Stimulated activated CD8-positive, alpha-beta memory T cell treated with anti-CD3 and anti-CD28 coated beads, Interleukin-15, amount 100 ng/mL, for 4 hours (primary cell): ENCODE results near the gene BROX.
"Not testable (repeated sequence)": the region's sequence is repeated elsewhere in the genome, so short reads cannot be mapped to it uniquely, and the experiment has no call there.

ENCODE experiments used
- DNase-seq, 2 donors: peaks; one replicate each; pipeline ENCODE4 v3.0.0-alpha.2; 2020; ENCODE audit warnings: low read depth in 2 of 2

The BROX gene

GRCh38 chr1:222732216-222733159 lies 20.1 kb downstream of the BROX start:
- DNase-seq, result no peak

- DNase-seq, result no peak
Observed at GRCh38 chr1:222734740-222735139, 22.4 kb downstream of the BROX start.

- DNase-seq, result no peak
Observed at GRCh38 chr1:222736470-222736869, 24.1 kb downstream of the BROX start.

GRCh38 chr1:222736972-222737371 lies 24.6 kb downstream of the BROX start, which contains the start of gene FAM177B:
FAM177B (plus strand) TSS chr1:222737202; CDS start chr1:222746546, 9,344 bp downstream.
- no peak for DNase-seq

- no peak for DNase-seq
Observed at GRCh38 chr1:222739465-222739864, 27.1 kb downstream of the BROX start.

- no peak for DNase-seq
Observed at GRCh38 chr1:222739929-222740328, 27.6 kb downstream of the BROX start.

- DNase-seq, result not testable (repeated sequence)
Observed at GRCh38 chr1:222741630-222742457, 29.5 kb downstream of the BROX start.

GRCh38 chr1:222749927-222750326 lies 37.6 kb downstream of the BROX start:
- DNase-seq, result no peak

GRCh38 chr1:222750651-222751050 lies 38.3 kb downstream of the BROX start:
- DNase-seq, result no peak

- no peak for DNase-seq
Observed at GRCh38 chr1:222751255-222751654, 38.9 kb downstream of the BROX start.

- DNase-seq, result no peak
Observed at GRCh38 chr1:222754366-222755139, 42.2 kb downstream of the BROX start.

- no peak for DNase-seq
Observed at GRCh38 chr1:222757646-222758268, 45.4 kb downstream of the BROX start.

- DNase-seq, result no peak
Observed at GRCh38 chr1:222759451-222760035, 47.2 kb downstream of the BROX start.

- no peak for DNase-seq
Observed at GRCh38 chr1:222761083-222761482, 48.7 kb downstream of the BROX start.

GRCh38 chr1:222762178-222762577 lies 49.8 kb downstream of the BROX start:
- DNase-seq, result not testable (repeated sequence)

GRCh38 chr1:222767152-222767571 lies 54.8 kb downstream of the BROX start:
- no peak for DNase-seq

- no peak for DNase-seq
Observed at GRCh38 chr1:222768592-222768991, 56.2 kb downstream of the BROX start.

- DNase-seq, result no peak
Observed at GRCh38 chr1:222769181-222769580, 56.8 kb downstream of the BROX start.

GRCh38 chr1:222769971-222770620 lies 57.7 kb downstream of the BROX start:
- DNase-seq, result no peak

GRCh38 chr1:222772996-222773379 lies 60.6 kb downstream of the BROX start:
- DNase-seq, result no peak
